ENCODE results near the gene PARVG. TPM values are rescaled to one million over a fixed set of nuclear protein-coding genes. Genes with fewer than 3 reads are reported as not detected.

The PARVG gene
- total RNA-seq, 1 donor from 2014 or later, result not detected

DNA sequence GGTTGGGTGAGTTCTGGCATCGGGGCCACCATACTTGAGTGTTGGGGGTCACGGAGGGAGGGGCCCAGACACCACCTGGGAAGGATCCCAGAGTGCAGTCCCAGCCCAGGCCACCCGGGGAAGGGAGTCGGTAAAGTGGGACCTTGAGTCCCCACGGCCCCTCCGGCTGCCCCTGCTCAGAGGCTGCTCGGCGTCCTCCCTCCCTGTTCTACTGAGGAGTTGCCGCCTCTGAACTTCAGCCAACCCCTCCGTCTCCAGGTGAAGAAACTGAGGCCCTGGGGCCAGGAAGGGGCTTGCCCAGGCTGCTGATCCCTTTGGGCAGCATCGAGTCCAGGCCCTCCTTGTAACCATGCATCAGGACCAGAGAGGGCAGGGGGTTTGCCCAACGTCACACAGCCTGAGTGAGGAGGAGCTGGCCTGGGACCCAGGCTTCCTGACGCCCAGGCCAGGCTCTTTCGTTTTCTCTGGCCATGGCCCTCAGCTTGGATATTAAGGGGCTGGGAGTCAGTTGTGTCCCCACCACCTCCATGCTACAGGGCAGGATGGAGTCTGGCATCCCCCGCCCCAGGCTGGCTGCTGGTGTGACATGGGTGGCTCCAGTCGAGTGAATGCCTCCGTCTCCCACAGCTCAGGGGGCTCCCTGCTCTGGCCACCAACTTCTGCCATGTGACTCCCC is 1.3 kb downstream of the PARVG start:
- H3K36me3 Mint-ChIP-seq (ENCODE audit: unreplicated experiment), result no peaks in the 10 kb centered on the region
- no peak overlapping the region for H3K27ac Mint-ChIP-seq (ENCODE audit: unreplicated experiment)
- peaks cover 3% of the 10 kb centered on the region for H3K9me3 Mint-ChIP-seq (ENCODE audit: unreplicated experiment)
- no peak overlapping the region for H3K4me3 Mint-ChIP-seq (ENCODE audit: unreplicated experiment)
- no peaks in the 10 kb centered on the region for H3K4me1 Mint-ChIP-seq (ENCODE audit: low read depth, unreplicated experiment)
- DNase-seq, result no peak
- peaks cover 4% of the 10 kb centered on the region for H3K27me3 Mint-ChIP-seq (ENCODE audit: unreplicated experiment)
- TF ChIP-seq, protein P1, sequence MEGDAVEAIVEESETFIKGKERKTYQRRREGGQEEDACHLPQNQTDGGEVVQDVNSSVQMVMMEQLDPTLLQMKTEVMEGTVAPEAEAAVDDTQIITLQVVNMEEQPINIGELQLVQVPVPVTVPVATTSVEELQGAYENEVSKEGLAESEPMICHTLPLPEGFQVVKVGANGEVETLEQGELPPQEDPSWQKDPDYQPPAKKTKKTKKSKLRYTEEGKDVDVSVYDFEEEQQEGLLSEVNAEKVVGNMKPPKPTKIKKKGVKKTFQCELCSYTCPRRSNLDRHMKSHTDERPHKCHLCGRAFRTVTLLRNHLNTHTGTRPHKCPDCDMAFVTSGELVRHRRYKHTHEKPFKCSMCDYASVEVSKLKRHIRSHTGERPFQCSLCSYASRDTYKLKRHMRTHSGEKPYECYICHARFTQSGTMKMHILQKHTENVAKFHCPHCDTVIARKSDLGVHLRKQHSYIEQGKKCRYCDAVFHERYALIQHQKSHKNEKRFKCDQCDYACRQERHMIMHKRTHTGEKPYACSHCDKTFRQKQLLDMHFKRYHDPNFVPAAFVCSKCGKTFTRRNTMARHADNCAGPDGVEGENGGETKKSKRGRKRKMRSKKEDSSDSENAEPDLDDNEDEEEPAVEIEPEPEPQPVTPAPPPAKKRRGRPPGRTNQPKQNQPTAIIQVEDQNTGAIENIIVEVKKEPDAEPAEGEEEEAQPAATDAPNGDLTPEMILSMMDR (IDR thresholded peaks at IDR 0.05; ENCODE audit: partially characterized antibody, unreplicated experiment), result no peak

DNA sequence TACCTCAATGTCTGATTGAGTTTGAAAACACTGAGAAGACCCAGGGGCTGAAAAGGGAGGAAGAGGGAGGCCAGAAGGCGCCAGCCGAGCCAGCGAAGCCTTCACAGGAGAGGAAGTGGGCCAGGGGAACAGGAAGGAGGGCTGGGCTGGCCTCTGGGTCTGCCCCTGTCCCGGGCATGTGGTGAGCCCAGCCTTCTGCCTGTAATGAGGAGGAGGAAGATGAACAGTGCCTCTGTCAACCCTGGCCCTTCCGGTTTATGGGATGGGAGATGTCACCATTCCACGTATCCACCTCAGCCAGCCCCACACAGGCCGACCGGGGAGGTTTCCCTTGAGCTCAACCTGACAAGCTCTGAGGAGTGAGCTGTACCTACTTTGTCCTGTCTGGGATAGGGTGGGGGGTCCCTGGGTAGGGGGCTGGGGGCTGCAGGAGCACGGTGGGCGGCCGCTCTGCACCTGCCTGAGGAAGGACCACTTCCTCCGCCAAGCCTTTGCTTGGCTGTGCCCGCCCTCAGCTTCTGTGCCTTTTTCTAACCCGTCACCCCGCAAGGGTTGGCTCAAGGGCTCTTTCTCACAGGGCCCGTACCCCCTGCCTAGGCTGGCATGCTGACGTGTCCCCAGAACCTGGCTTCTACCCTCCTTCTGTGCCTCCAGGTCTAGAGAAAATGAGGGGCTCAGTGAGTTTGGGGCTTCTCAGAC is 2.0 kb downstream of the PARVG start:
- Mint-ChIP-seq H3K4me3 (ENCODE audit: unreplicated experiment) (no peak overlapping the region), H3K27me3 (ENCODE audit: unreplicated experiment) (peaks cover 4% of the 10 kb centered on the region), H3K27ac (ENCODE audit: unreplicated experiment) (no peak overlapping the region), H3K36me3 (ENCODE audit: unreplicated experiment) (no peaks in the 10 kb centered on the region), H3K9me3 (ENCODE audit: unreplicated experiment) (peaks cover 4% of the 10 kb centered on the region), H3K4me1 (ENCODE audit: low read depth, unreplicated experiment) (no peaks in the 10 kb centered on the region)
- TF ChIP-seq, protein P1 (IDR thresholded peaks at IDR 0.05; ENCODE audit: partially characterized antibody, unreplicated experiment), result no peak
- no peak for DNase-seq

DNA sequence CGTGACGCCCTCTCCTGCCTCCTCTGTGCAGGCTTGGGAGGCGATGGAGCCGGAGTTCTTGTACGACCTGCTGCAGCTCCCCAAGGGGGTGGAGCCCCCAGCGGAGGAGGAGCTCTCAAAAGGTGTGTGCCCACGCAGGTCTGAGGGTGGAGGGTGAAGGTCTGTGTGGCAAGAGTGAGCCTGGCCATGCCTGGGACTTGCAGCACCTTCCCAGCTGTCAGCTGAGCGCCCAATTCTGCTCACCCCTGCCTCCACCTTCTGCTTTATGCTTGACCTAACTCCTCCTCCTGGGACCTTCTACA is 2.5 kb downstream of the PARVG start:
- TF ChIP-seq, protein P1 (IDR thresholded peaks at IDR 0.05; ENCODE audit: partially characterized antibody, unreplicated experiment), result no peak
- no peaks in the 10 kb centered on the region for H3K36me3 Mint-ChIP-seq (ENCODE audit: unreplicated experiment)
- H3K4me3 Mint-ChIP-seq (ENCODE audit: unreplicated experiment), result no peak overlapping the region
- no peak overlapping the region for H3K27ac Mint-ChIP-seq (ENCODE audit: unreplicated experiment)
- H3K27me3 Mint-ChIP-seq (ENCODE audit: unreplicated experiment), result peaks cover 4% of the 10 kb centered on the region
- peaks cover 4% of the 10 kb centered on the region for H3K9me3 Mint-ChIP-seq (ENCODE audit: unreplicated experiment)
- DNase-seq, result no peak
- no peaks in the 10 kb centered on the region for H3K4me1 Mint-ChIP-seq (ENCODE audit: low read depth, unreplicated experiment)

DNA sequence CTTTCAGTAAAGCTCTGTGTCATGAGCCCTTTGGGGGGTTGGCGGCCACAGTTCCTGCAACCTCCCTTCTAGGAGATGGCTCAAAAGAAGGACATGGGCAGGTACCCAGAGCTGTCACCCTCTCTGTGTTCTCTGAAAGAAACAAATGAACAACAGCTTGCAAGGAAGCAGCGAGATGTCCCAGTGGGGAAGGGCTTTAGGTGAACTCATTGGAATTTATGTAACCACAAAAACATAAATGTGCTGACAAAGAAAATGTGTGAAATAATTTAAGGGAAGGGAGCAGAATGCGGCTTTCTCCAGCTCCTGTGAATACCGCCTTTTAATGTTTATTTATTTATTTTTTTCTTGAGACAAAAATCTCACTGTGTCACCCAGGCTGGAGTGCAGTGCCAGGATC is 3.3 kb downstream of the PARVG start:
- no peaks in the 10 kb centered on the region for H3K4me1 Mint-ChIP-seq (ENCODE audit: low read depth, unreplicated experiment)
- no peak overlapping the region for H3K27ac Mint-ChIP-seq (ENCODE audit: unreplicated experiment)
- H3K4me3 Mint-ChIP-seq (ENCODE audit: unreplicated experiment), result no peak overlapping the region
- H3K36me3 Mint-ChIP-seq (ENCODE audit: unreplicated experiment), result no peaks in the 10 kb centered on the region
- no peak for DNase-seq
- peaks cover 4% of the 10 kb centered on the region for H3K9me3 Mint-ChIP-seq (ENCODE audit: unreplicated experiment)
- peaks cover 4% of the 10 kb centered on the region for H3K27me3 Mint-ChIP-seq (ENCODE audit: unreplicated experiment)
- TF ChIP-seq, protein P1 (IDR thresholded peaks at IDR 0.05; ENCODE audit: partially characterized antibody, unreplicated experiment), result no peak

Measured in glutamatergic neuron (in vitro differentiated cells).